PC-3 (cell line): ENCODE measurements around the gene DCTN5.

Source experiments
- EZH2 ChIP-seq: fragments of 300-600 bp; sonication (generic); IDR thresholded peaks from one replicate; pipeline ENCODE4 v1.6.1; 2017; ENCODE audit warnings: antibody characterized with exemption, mild to moderate bottlenecking, low read length; ENCODE audit not compliant: unreplicated experiment
- TF ChIP-seq, protein P1 (sequence below): fragments of 300-600 bp; sonication (generic); conservative IDR thresholded peaks from 2 replicates; pipeline ENCODE4 v1.5.1; 2017; ENCODE audit warnings: antibody characterized with exemption, low read depth, mild to moderate bottlenecking, low read length

DNA sequence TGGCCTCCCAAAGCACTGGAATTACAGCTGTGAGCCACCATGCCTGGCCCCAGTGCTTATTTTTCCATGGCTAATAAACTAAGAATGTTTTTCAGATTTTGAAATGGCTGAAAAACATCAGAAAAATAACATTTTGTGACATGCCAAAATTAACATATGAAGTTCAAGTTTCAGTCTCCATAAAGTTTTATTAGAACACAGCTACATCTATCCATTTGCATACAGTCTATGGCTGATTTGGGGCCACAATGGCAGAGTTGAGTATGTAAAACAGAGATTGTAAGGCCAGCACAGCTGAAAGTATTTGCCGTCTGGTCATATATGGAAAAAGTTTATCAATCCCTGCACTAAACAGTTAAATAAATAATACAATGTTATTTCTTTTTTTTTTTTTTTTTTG, 31.3 kb upstream of the DCTN5 start:
- TF ChIP-seq, protein P1, sequence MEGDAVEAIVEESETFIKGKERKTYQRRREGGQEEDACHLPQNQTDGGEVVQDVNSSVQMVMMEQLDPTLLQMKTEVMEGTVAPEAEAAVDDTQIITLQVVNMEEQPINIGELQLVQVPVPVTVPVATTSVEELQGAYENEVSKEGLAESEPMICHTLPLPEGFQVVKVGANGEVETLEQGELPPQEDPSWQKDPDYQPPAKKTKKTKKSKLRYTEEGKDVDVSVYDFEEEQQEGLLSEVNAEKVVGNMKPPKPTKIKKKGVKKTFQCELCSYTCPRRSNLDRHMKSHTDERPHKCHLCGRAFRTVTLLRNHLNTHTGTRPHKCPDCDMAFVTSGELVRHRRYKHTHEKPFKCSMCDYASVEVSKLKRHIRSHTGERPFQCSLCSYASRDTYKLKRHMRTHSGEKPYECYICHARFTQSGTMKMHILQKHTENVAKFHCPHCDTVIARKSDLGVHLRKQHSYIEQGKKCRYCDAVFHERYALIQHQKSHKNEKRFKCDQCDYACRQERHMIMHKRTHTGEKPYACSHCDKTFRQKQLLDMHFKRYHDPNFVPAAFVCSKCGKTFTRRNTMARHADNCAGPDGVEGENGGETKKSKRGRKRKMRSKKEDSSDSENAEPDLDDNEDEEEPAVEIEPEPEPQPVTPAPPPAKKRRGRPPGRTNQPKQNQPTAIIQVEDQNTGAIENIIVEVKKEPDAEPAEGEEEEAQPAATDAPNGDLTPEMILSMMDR = no peak
- TF ChIP-seq EZH2 = no peak
